Activated CD8-positive, alpha-beta memory T cell treated with anti-CD3 and anti-CD28 coated beads for 48 hours (primary cell): ENCODE data around the gene NRXN3.

Source experiments
- DNase-seq, 3 experiments: peaks; one replicate each; pipeline ENCODE4 v3.0.0-alpha.2; 2020; ENCODE audit warnings: low read depth in 2 of 3, low spot score in 2 of 3

Gene NRXN3

GRCh38 chr14:78170203-78170602 is at the start of gene NRXN3:
Gene NRXN3 (plus strand): TSS chr14:78170373. CDS start chr14:78243094, 72,721 bp downstream.
- no peak for DNase-seq

- no peak for DNase-seq
These were observed 47.7 kb upstream of the NRXN3 start for GRCh38 chr14:78122436-78122835.

- DNase-seq: no peak
These were observed 46.4 kb upstream of the NRXN3 start for GRCh38 chr14:78123650-78124253.

- no peak for DNase-seq
These were observed 42.2 kb upstream of the NRXN3 start for GRCh38 chr14:78127961-78128360.

GRCh38 chr14:78129375-78129774 is 40.8 kb upstream of the NRXN3 start:
- no peak for DNase-seq

GRCh38 chr14:78130356-78130755 is 39.8 kb upstream of the NRXN3 start:
- DNase-seq: no peak

GRCh38 chr14:78131201-78131600 is 39.0 kb upstream of the NRXN3 start:
- DNase-seq: no peak

- DNase-seq: no peak
These were observed 38.6 kb upstream of the NRXN3 start for GRCh38 chr14:78131616-78132015.

- no peak for DNase-seq
These were observed 34.7 kb upstream of the NRXN3 start for GRCh38 chr14:78135450-78135891.

- DNase-seq: no peak
These were observed 33.5 kb upstream of the NRXN3 start for GRCh38 chr14:78136695-78137094.

GRCh38 chr14:78141590-78141989 is 28.6 kb upstream of the NRXN3 start:
- DNase-seq: no peak

GRCh38 chr14:78142998-78143397 is 27.2 kb upstream of the NRXN3 start:
- DNase-seq: no peak

GRCh38 chr14:78143489-78144145 is 26.6 kb upstream of the NRXN3 start:
- DNase-seq: no peak

- no peak for DNase-seq
These were observed 17.7 kb upstream of the NRXN3 start for GRCh38 chr14:78152201-78153063.

GRCh38 chr14:78153064-78153341 is 17.2 kb upstream of the NRXN3 start:
- DNase-seq: no peak

GRCh38 chr14:78154827-78155226 is 15.3 kb upstream of the NRXN3 start:
- no peak for DNase-seq

GRCh38 chr14:78156196-78156595 is 14.0 kb upstream of the NRXN3 start:
- no peak for DNase-seq

GRCh38 chr14:78157494-78158437 is 12.4 kb upstream of the NRXN3 start:
- no peak for DNase-seq

GRCh38 chr14:78162202-78162601 is 8.0 kb upstream of the NRXN3 start:
- DNase-seq: no peak

GRCh38 chr14:78164226-78164853 is 5.8 kb upstream of the NRXN3 start:
- no peak for DNase-seq

- DNase-seq: no peak
These were observed 2.3 kb downstream of the NRXN3 start for GRCh38 chr14:78172428-78172827.
